Mucosa of descending colon (tissue), 3 donors: Measurements from ENCODE around the gene IGFBP4. TPM values are rescaled to one million over a fixed set of nuclear protein-coding genes. Genes with fewer than 3 reads are reported as not detected.

Experiments used
- ATAC-seq: fragments of 200-7000 bp; cut with Tn5 transposase; one replicate; pipeline ENCODE4 v1.9.1; 2020; ENCODE audit warnings: mild to moderate bottlenecking, moderate library complexity
- DNase-seq, 3 donors: peaks; one replicate each; pipeline ENCODE4 v3.0.0-alpha.2; 2020
- H3K36me3 ChIP-seq: fragments of 200-600 bp; one replicate; pipeline ENCODE4 v1.8.0; 2021; ENCODE audit warnings: low read depth, mild to moderate bottlenecking
- H3K4me1 ChIP-seq: fragments of 200-600 bp; one replicate; pipeline ENCODE4 v1.8.0; 2021; ENCODE audit warnings: low read depth, mild to moderate bottlenecking
- H3K4me3 ChIP-seq: fragments of 200-600 bp; one replicate; pipeline ENCODE4 v1.8.0; 2021; ENCODE audit warnings: mild to moderate bottlenecking
- H3K9me3 ChIP-seq: fragments of 200-600 bp; one replicate; pipeline ENCODE4 v1.8.0; 2021; ENCODE audit warnings: mild to moderate bottlenecking
- intact Hi-C, 2 donors: fragments of 100-400 bp; cut with DNase I in 1 of 2; cut with micrococcal nuclease in 1 of 2; formaldehyde crosslinking; loops; one replicate each; pipeline versions ENCODE4 v1.11.0 to v1.11.1; 2022; cut with DNase I, micrococcal nuclease
- total RNA-seq, 3 donors: library from RNA; stranded (reverse); fragmentation: NEBNext Ultra II Directional in 2 of 3; extraction: Animal tissue kit (Norgen Biotek cat#: 25700) in 2 of 3; gene quantifications; one replicate each; pipeline versions ENCODE4 v1.2.1 to v1.2.4, GENCODE V29; 2021 to 2023
- TF ChIP-seq, protein P1 (sequence below): fragments of 200-600 bp; IDR thresholded peaks from one replicate; pipeline ENCODE4 v1.8.0; 2022; ENCODE audit warnings: antibody characterized with exemption, mild to moderate bottlenecking
- donor health status: DM: no; HTN: no; CAD: no; lungs with moderate emphysema.
- donor health status: DM: no; HTN: no; CAD: no.
- donor health status: DM: no; HTN: yes; CAD: no.

The IGFBP4 gene
- total RNA-seq, 3 donors from 2014 or later = 215 to 459 (median 244) TPM

DNA sequence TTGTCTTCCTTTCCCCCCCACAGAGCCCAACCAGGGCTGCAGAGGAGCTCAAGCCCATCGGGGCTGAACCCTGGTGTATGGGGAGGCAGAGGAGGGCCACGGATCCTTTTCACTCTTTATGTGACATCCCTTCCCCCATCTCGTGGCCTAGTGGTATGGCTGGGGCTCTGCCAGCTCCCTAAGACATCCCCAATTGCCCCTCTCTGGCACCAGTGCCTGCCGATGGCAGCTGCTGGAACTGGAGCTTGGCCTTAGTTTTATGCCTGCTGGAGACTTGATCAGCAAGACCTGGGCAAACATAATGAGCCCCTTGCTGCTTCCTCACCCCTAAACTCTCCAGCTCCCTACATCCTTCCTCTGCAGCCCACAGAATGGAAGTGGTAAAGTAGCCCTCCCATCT, 17.5 kb upstream of the IGFBP4 start:
- DNase-seq (no peak), ATAC-seq (no peak)
- Histone ChIP-seq H3K9me3 (no peaks in the 10 kb centered on the region), H3K36me3 (no peaks in the 10 kb centered on the region), H3K4me1 (no peaks in the 10 kb centered on the region), H3K4me3 (no peak overlapping the region)
- TF ChIP-seq, protein P1, sequence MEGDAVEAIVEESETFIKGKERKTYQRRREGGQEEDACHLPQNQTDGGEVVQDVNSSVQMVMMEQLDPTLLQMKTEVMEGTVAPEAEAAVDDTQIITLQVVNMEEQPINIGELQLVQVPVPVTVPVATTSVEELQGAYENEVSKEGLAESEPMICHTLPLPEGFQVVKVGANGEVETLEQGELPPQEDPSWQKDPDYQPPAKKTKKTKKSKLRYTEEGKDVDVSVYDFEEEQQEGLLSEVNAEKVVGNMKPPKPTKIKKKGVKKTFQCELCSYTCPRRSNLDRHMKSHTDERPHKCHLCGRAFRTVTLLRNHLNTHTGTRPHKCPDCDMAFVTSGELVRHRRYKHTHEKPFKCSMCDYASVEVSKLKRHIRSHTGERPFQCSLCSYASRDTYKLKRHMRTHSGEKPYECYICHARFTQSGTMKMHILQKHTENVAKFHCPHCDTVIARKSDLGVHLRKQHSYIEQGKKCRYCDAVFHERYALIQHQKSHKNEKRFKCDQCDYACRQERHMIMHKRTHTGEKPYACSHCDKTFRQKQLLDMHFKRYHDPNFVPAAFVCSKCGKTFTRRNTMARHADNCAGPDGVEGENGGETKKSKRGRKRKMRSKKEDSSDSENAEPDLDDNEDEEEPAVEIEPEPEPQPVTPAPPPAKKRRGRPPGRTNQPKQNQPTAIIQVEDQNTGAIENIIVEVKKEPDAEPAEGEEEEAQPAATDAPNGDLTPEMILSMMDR = no peak
- intact Hi-C loops = no loop called here

- H3K4me1 ChIP-seq = no peaks in the 10 kb centered on the region
- H3K9me3 ChIP-seq = no peaks in the 10 kb centered on the region
- no peak overlapping the region for H3K4me3 ChIP-seq
- DNase-seq (no peak), ATAC-seq (peak; percentile 25)
- intact Hi-C loops = no loop called here
- H3K36me3 ChIP-seq = no peaks in the 10 kb centered on the region
- TF ChIP-seq, protein P1 = no peak
Measured at GRCh38 chr17:40427002-40427491, 16.2 kb upstream of the IGFBP4 start.

DNA sequence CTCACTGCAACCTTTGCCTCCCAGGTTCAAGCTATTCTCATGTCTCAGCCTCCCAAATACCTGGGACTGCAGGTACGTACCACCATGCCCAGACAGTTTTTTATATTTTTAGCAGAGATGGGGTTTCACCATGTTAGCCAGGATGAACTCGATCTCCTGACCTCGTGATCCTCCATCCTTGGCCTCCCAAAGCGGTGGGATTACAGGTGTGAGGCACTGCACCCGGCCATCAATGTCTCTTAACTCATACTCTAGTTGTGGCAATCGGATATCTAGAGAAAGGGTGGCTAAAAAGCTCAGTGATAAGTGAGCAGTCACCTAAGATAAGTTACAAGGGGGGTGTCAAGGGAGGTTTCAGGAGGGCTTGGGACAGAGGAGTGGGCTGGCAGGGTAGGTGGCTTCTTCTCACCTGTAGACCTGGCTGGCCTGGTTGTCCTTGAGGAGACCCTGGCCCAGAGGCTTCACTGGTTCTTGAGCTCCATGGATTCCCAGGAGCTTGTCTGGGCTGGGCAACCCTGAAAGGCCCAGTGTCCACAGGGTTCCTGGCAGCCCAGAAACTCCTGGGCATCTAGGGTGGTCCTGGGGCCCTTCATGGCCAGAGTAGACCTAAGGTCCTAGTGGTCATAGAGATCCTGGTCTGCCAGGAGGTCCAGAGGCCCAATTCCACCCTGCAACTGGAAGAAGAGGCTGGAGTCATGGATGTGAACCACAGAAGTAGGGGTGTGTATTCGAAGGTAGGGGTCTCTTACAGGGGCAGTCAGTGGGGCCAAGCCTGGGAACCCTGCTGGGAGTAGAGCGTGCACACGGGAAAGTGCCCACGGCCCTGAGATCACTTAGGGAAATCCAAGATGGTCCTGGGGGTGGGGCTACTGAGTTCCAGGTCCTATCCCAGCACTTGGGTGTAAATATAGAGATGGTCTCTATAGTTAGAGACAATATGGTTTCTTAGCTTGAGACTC, 12.7 kb upstream of the IGFBP4 start:
- Histone ChIP-seq H3K36me3 (no peaks in the 10 kb centered on the region), H3K9me3 (no peaks in the 10 kb centered on the region), H3K4me3 (no peak overlapping the region), H3K4me1 (no peaks in the 10 kb centered on the region)
- ATAC-seq = no peak
- intact Hi-C loops = no loop called here
- TF ChIP-seq, protein P1 = no peak
- no peak for DNase-seq

GRCh38 chr17:40431231-40431602, 12.0 kb upstream of the IGFBP4 start:
- Histone ChIP-seq H3K9me3 (no peaks in the 10 kb centered on the region), H3K4me3 (no peak overlapping the region), H3K4me1 (no peaks in the 10 kb centered on the region), H3K36me3 (no peaks in the 10 kb centered on the region)
- DNase-seq (no peak), ATAC-seq (no peak)
- TF ChIP-seq, protein P1 = no peak
- intact Hi-C loops = no loop called here

- no peaks in the 10 kb centered on the region for H3K4me1 ChIP-seq
- H3K9me3 ChIP-seq = no peaks in the 10 kb centered on the region
- H3K4me3 ChIP-seq = no peak overlapping the region
- TF ChIP-seq, protein P1 = no peak
- ATAC-seq (peak; percentile 28), DNase-seq (peak in 1 of 3 donors; percentile 45)
- H3K36me3 ChIP-seq = no peaks in the 10 kb centered on the region
- intact Hi-C loops = no loop called here
Measured at GRCh38 chr17:40432864-40433528, 10.3 kb upstream of the IGFBP4 start.
